ENCODE measurements around the gene HIF1AN.

HIF1AN gene

GRCh38 chr10:100535715-100536353, at the start of gene HIF1AN:
Gene HIF1AN, plus strand, starts transcription at chr10:100535943. Its CDS starts 16 bp downstream, at chr10:100535959.
- in situ Hi-C loops (cut with MboI; ENCODE audit: low sequenced_read_pairs) = no loop called here

GRCh38 chr10:100487529-100487928, 48.2 kb upstream of the HIF1AN start:
- in situ Hi-C loops (cut with MboI; ENCODE audit: low sequenced_read_pairs) = no loop called here

- in situ Hi-C loops (cut with MboI; ENCODE audit: low sequenced_read_pairs) = no loop called here
Observed at GRCh38 chr10:100489396-100489795, 46.3 kb upstream of the HIF1AN start.

GRCh38 chr10:100490531-100490930, 45.2 kb upstream of the HIF1AN start:
- in situ Hi-C loops (cut with MboI; ENCODE audit: low sequenced_read_pairs) = no loop called here

GRCh38 chr10:100496567-100496966, 39.2 kb upstream of the HIF1AN start:
- in situ Hi-C loops (cut with MboI; ENCODE audit: low sequenced_read_pairs) = no loop called here

- in situ Hi-C loops (cut with MboI; ENCODE audit: low sequenced_read_pairs) = no loop called here
Observed at GRCh38 chr10:100498059-100498458, 37.7 kb upstream of the HIF1AN start.

GRCh38 chr10:100501423-100501822, 34.3 kb upstream of the HIF1AN start:
- in situ Hi-C loops (cut with MboI; ENCODE audit: low sequenced_read_pairs) = no loop called here

GRCh38 chr10:100502926-100503494, 32.7 kb upstream of the HIF1AN start:
- in situ Hi-C loops (cut with MboI; ENCODE audit: low sequenced_read_pairs) = no loop called here

GRCh38 chr10:100504096-100504495, 31.6 kb upstream of the HIF1AN start:
- in situ Hi-C loops (cut with MboI; ENCODE audit: low sequenced_read_pairs) = no loop called here

GRCh38 chr10:100505164-100505563, 30.6 kb upstream of the HIF1AN start:
- in situ Hi-C loops (cut with MboI; ENCODE audit: low sequenced_read_pairs) = no loop called here

- in situ Hi-C loops (cut with MboI; ENCODE audit: low sequenced_read_pairs) = no loop called here
Observed at GRCh38 chr10:100506596-100507356, 29.0 kb upstream of the HIF1AN start.

- in situ Hi-C loops (cut with MboI; ENCODE audit: low sequenced_read_pairs) = no loop called here
Observed at GRCh38 chr10:100507357-100507732, 28.4 kb upstream of the HIF1AN start.

GRCh38 chr10:100508266-100508665, 27.5 kb upstream of the HIF1AN start:
- in situ Hi-C loops (cut with MboI; ENCODE audit: low sequenced_read_pairs) = no loop called here

- in situ Hi-C loops (cut with MboI; ENCODE audit: low sequenced_read_pairs) = no loop called here
Observed at GRCh38 chr10:100508691-100509150, 27.0 kb upstream of the HIF1AN start.

GRCh38 chr10:100509241-100509840, 26.4 kb upstream of the HIF1AN start:
- in situ Hi-C loops (cut with MboI; ENCODE audit: low sequenced_read_pairs) = no loop called here

GRCh38 chr10:100510533-100511308, 25.0 kb upstream of the HIF1AN start:
- in situ Hi-C loops (cut with MboI; ENCODE audit: low sequenced_read_pairs) = no loop called here

- in situ Hi-C loops (cut with MboI; ENCODE audit: low sequenced_read_pairs) = no loop called here
Observed at GRCh38 chr10:100515612-100516011, 20.1 kb upstream of the HIF1AN start.

GRCh38 chr10:100516847-100517246, 18.9 kb upstream of the HIF1AN start:
- in situ Hi-C loops (cut with MboI; ENCODE audit: low sequenced_read_pairs) = no loop called here

- in situ Hi-C loops (cut with MboI; ENCODE audit: low sequenced_read_pairs) = no loop called here
Observed at GRCh38 chr10:100518761-100519241, 16.9 kb upstream of the HIF1AN start.

GRCh38 chr10:100519311-100520051, 16.3 kb upstream of the HIF1AN start, which contains the start of gene SEC31B:
Gene SEC31B, minus strand, starts transcription at chr10:100519861. Its CDS starts 2,909 bp downstream, at chr10:100516952.
- in situ Hi-C loops (cut with MboI; ENCODE audit: low sequenced_read_pairs) = no loop called here

Data from hTERT RPE-1 (cell line).